Measurements from ENCODE around the gene CLCN4.

DNA sequence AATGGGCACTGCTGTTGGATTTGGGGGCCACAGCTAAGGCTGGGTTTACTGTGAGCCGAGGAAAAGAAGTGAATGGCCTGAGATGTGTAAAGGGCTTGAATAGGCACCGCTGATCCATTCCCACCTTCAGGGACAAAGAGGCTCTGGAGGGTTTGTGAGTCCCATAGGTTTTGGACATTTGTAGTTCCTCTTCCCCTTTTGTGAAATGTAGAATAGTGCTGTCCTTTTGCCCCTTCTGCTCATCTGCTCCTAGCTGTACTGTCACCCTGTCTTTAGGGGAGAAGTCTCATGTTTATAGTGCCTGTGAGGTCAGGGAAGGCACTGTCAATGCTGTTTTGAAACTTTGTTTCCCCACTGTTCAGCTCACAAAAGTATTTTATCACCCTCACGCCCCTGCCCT lies 26.4 kb upstream of the CLCN4 start:
- TF ChIP-seq EP300 (IDR thresholded peaks at IDR 0.05; ENCODE audit: borderline replicate concordance in 1 of 2, low read depth in 2 of 2, low read length in 2 of 2) (no peak), RNF2 (IDR thresholded peaks at IDR 0.05; ENCODE audit: borderline replicate concordance, low read depth, low read length, missing control alignments, poor library complexity, severe bottlenecking) (no peak), CTCF (IDR thresholded peaks at IDR 0.05; ENCODE audit: control extremely low read depth in 1 of 3, insufficient read depth in 1 of 3, low read depth in 1 of 3, low read length in 3 of 3) (no peak), PHF8 (conservative IDR thresholded peaks at IDR 0.05; ENCODE audit: low read depth, low read length) (no peak), POLR2AphosphoS5 (IDR thresholded peaks at IDR 0.05; ENCODE audit: low read depth, low read length) (no peak), CBX8 (IDR thresholded peaks at IDR 0.05; ENCODE audit: borderline replicate concordance, low read depth, low read length) (no peak), EZH2 (IDR thresholded peaks at IDR 0.05; ENCODE audit: low read depth, low read length, severe bottlenecking) (no peak), RAD21 (IDR thresholded peaks at IDR 0.05 in 1 of 2, conservative IDR thresholded peaks at IDR 0.05 in 1 of 2; ENCODE audit: low read depth in 2 of 2, low read length in 2 of 2) (no peak), CEBPB (IDR thresholded peaks at IDR 0.05; ENCODE audit: low read depth, low read length) (no peak)
- TF ChIP-seq, protein P1, sequence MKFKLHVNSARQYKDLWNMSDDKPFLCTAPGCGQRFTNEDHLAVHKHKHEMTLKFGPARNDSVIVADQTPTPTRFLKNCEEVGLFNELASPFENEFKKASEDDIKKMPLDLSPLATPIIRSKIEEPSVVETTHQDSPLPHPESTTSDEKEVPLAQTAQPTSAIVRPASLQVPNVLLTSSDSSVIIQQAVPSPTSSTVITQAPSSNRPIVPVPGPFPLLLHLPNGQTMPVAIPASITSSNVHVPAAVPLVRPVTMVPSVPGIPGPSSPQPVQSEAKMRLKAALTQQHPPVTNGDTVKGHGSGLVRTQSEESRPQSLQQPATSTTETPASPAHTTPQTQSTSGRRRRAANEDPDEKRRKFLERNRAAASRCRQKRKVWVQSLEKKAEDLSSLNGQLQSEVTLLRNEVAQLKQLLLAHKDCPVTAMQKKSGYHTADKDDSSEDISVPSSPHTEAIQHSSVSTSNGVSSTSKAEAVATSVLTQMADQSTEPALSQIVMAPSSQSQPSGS (IDR thresholded peaks at IDR 0.05; ENCODE audit: low read length) = no peak
